Measurements from ENCODE around the gene SCN1A. TPM values are rescaled to one million over a fixed set of nuclear protein-coding genes. Genes with fewer than 3 reads are reported as not detected.

SCN1A gene
- total and polyA plus RNA-seq, 2 of the 4 experiments (the other 2 are of a cell fraction) = under 0.01 TPM; not detected in 1

DNA sequence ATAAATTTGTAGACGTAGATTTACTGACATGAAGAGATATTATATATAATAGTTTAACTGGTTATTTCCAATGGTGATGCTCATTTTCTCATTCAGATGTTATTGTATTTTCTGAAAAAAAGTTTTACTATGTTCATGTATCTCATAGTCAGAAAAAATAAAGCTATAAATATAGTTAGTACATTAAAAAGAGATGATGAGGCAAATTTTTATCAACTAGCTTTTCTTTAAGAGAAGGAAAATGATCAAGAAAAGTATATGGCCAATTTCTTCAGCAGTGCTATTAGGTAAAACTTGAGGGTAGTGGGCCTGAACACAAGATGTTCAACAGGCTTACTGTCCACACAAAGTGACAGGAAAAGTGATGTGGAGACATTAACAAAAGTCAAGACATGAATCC is 186.0 kb downstream of the SCN1A start:
- peaks cover 17% of the 10 kb centered on the region for H3K36me3 ChIP-seq (ENCODE audit: control insufficient read depth, insufficient read depth, low read length)
- no peak overlapping the region for H4K8ac ChIP-seq (ENCODE audit: low read depth in 2 of 2, low read length in 2 of 2)
- dilution Hi-C loops (cut with HindIII; ENCODE audit: low sequenced_read_pairs, unreplicated experiment) (no loop called here), in situ Hi-C loops (cut with MboI; ENCODE audit: low sequenced_read_pairs) (no loop called here), intact Hi-C loops (cut with micrococcal nuclease) (no loop called here)
- DNase-seq (no peak), ATAC-seq (ENCODE audit: low read depth) (no peak)
- H2BK15ac ChIP-seq (ENCODE audit: low read depth, low read length) = no peak overlapping the region
- H4K91ac ChIP-seq (ENCODE audit: insufficient read depth, low read depth, low read length) = no peak overlapping the region
- H3K14ac ChIP-seq (replicated peaks; ENCODE audit: low read depth, low read length) = no peak overlapping the region
- ChIA-PET POLR2A (ENCODE audit: unreplicated experiment) (no interaction called here), CTCF (no interaction called here)
- TF ChIP-seq RCOR1 (IDR thresholded peaks at IDR 0.05; ENCODE audit: insufficient replicate concordance, low read length) (no peak), MAZ (IDR thresholded peaks at IDR 0.05; ENCODE audit: borderline replicate concordance, low read depth, low read length) (no peak), FOS (IDR thresholded peaks at IDR 0.05; ENCODE audit: low read depth, low read length) (no peak), POLR2A (IDR thresholded peaks at IDR 0.05; ENCODE audit: low read depth, low read length) (no peak), SMC3 (IDR thresholded peaks at IDR 0.05; ENCODE audit: low read depth, low read length) (no peak), NFE2L2 (IDR thresholded peaks at IDR 0.05; ENCODE audit: low read depth, low read length) (no peak), MAFK (IDR thresholded peaks at IDR 0.05; ENCODE audit: low read depth, low read length) (0 out of 2 replicates have a peak, but pooled peaks have one; percentile 13)
- TF ChIP-seq, protein P1, sequence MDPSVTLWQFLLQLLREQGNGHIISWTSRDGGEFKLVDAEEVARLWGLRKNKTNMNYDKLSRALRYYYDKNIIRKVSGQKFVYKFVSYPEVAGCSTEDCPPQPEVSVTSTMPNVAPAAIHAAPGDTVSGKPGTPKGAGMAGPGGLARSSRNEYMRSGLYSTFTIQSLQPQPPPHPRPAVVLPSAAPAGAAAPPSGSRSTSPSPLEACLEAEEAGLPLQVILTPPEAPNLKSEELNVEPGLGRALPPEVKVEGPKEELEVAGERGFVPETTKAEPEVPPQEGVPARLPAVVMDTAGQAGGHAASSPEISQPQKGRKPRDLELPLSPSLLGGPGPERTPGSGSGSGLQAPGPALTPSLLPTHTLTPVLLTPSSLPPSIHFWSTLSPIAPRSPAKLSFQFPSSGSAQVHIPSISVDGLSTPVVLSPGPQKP (IDR thresholded peaks at IDR 0.05; ENCODE audit: borderline replicate concordance, low read depth, low read length) = no peak
- no peak overlapping the region for H4K5ac ChIP-seq (ENCODE audit: low read depth, low read length)
- H3K9ac ChIP-seq (ENCODE audit: low read depth, low read length) = no peak overlapping the region
- H3K23ac ChIP-seq (ENCODE audit: low read depth, low read length) = no peak overlapping the region
- no peaks in the 10 kb centered on the region for H3K4me1 ChIP-seq (ENCODE audit: control insufficient read depth, insufficient read depth, low read length)
- peaks cover 0 to 2% of the 10 kb centered on the region in 2 experiments; a peak in 1 of 4 replicates for H3K79me1 ChIP-seq (ENCODE audit: low read depth in 1 of 2, low read length in 2 of 2)
- no peaks in the 10 kb centered on the region for H3K27me3 ChIP-seq (ENCODE audit: control insufficient read depth, insufficient read depth, low read length)
- no peak overlapping the region for H2BK20ac ChIP-seq (ENCODE audit: low read depth, low read length)
- H3K18ac ChIP-seq (ENCODE audit: low read depth, low read length) = no peak overlapping the region
- no peak overlapping the region for H3K4me3 ChIP-seq (ENCODE audit: insufficient read depth, low read depth, low read length)
- H3K4ac ChIP-seq (ENCODE audit: low read depth, low read length) = no peak overlapping the region
- no peak overlapping the region for H2AFZ ChIP-seq (replicated peaks; ENCODE audit: low read length, poor library complexity)
- no TSS peak for BruUV-seq (replicated peaks)
- H3K56ac ChIP-seq (ENCODE audit: extremely low read depth, insufficient read depth, low read length) = no peak overlapping the region
- no peak overlapping the region for H3K27ac ChIP-seq (ENCODE audit: insufficient read depth, low read length)
- H3K9me1 ChIP-seq (ENCODE audit: insufficient read depth, low read length) = no peaks in the 10 kb centered on the region
- H2AK5ac ChIP-seq (ENCODE audit: low read depth, low read length) = no peak overlapping the region
- H2AK9ac ChIP-seq (replicated peaks; ENCODE audit: low read depth, low read length, poor library complexity) = no peak overlapping the region
- H3K9me3 ChIP-seq (ENCODE audit: control insufficient read depth, insufficient read depth, low read length) = no peaks in the 10 kb centered on the region
- H3K4me2 ChIP-seq (ENCODE audit: low read depth, low read length) = no peak overlapping the region
- H2BK120ac ChIP-seq (ENCODE audit: low read depth, low read length) = no peak overlapping the region
- no peaks in the 10 kb centered on the region for H4K20me1 ChIP-seq (ENCODE audit: insufficient read depth, low read length)
- WGBS, 2 experiments (ENCODE audit: extremely low coverage in 2 of 2, insufficient read length in 1 of 2) = no CpG with 5 or more reads among the region's 1 CpG
- no peak overlapping the region for H2BK5ac ChIP-seq (ENCODE audit: low read depth, low read length, poor library complexity, severe bottlenecking)
